Neuronal stem cell (in vitro differentiated cells): Measurements from ENCODE around the gene FRMPD4.

Experiments
- DNase-seq: peaks from one replicate; pipeline ENCODE4 v3.0.0-alpha.2; 2013; ENCODE audit warnings: low spot score
- H2AFZ ChIP-seq: one replicate; pipeline ENCODE4 v1.6.1; 2013; ENCODE audit warnings: mild to moderate bottlenecking, low read length, inconsistent platforms
- H2AK5ac ChIP-seq: 2 replicates; pipeline ENCODE4 v1.6.1; 2013; ENCODE audit warnings: low read depth, mild to moderate bottlenecking, inconsistent platforms, low read length, moderate library complexity, mixed read lengths
- H2BK120ac ChIP-seq: 2 replicates; pipeline ENCODE4 v1.6.1; 2013; ENCODE audit warnings: low read depth, mild to moderate bottlenecking, inconsistent platforms, low read length, moderate library complexity, mixed read lengths
- H2BK12ac ChIP-seq: one replicate; pipeline ENCODE4 v1.6.1; 2013; ENCODE audit warnings: low read length, inconsistent platforms
- H2BK15ac ChIP-seq: 2 replicates; pipeline ENCODE4 v1.6.1; 2013; ENCODE audit warnings: mild to moderate bottlenecking, low read length, inconsistent platforms, mixed read lengths
- H2BK5ac ChIP-seq: one replicate; pipeline ENCODE4 v1.6.1; 2013; ENCODE audit warnings: inconsistent platforms, mild to moderate bottlenecking, low read length, moderate library complexity
- H3K14ac ChIP-seq: one replicate; pipeline ENCODE4 v1.6.1; 2013; ENCODE audit warnings: low read length, inconsistent platforms
- H3K18ac ChIP-seq: 2 replicates; pipeline ENCODE4 v1.6.1; 2013; ENCODE audit warnings: low read length, inconsistent platforms
- H3K23ac ChIP-seq: 2 replicates; pipeline ENCODE4 v1.6.1; 2013; ENCODE audit warnings: low read depth, mild to moderate bottlenecking, mixed read lengths, low read length, inconsistent platforms; ENCODE audit not compliant: poor library complexity
- H3K27ac ChIP-seq: replicated peaks from 3 replicates; pipeline ENCODE4 v1.5.1; 2013; ENCODE audit warnings: low read length, inconsistent platforms
- H3K27me3 ChIP-seq, 3 experiments: 2 replicates each; pipeline ENCODE4 v1.6.1; 2013; ENCODE audit warnings: low read length in 3 of 3, mild to moderate bottlenecking in 2 of 3, inconsistent platforms in 1 of 3, low read depth in 1 of 3, mixed read lengths in 1 of 3, moderate library complexity in 1 of 3; ENCODE audit not compliant: control insufficient read depth in 3 of 3, insufficient read depth in 3 of 3
- H3K36me3 ChIP-seq, 2 donors: replicated peaks in 1 of 2; 2 replicates each; pipeline ENCODE4 v1.6.1; 2013; ENCODE audit warnings: low read length in 2 of 2; ENCODE audit not compliant: control insufficient read depth in 2 of 2, insufficient read depth in 2 of 2
- H3K4ac ChIP-seq: 2 replicates; pipeline ENCODE4 v1.6.1; 2013; ENCODE audit warnings: inconsistent platforms, mild to moderate bottlenecking, low read length, moderate library complexity
- H3K4me1 ChIP-seq, 2 donors: 1 replicate in 1 of 2; 2 replicates in 1 of 2; pipeline ENCODE4 v1.6.1; 2013; ENCODE audit warnings: low read length in 2 of 2, low read depth in 1 of 2; ENCODE audit not compliant: control insufficient read depth in 2 of 2, insufficient read depth in 1 of 2
- H3K4me2 ChIP-seq: one replicate; pipeline ENCODE4 v1.6.1; 2013; ENCODE audit warnings: mild to moderate bottlenecking, low read length, inconsistent platforms; ENCODE audit not compliant: insufficient read depth, poor library complexity, severe bottlenecking
- H3K4me3 ChIP-seq, 2 donors: 2 replicates each; pipeline ENCODE4 v1.5.1; 2013; ENCODE audit warnings: low read length in 2 of 2, mild to moderate bottlenecking in 2 of 2, inconsistent platforms in 1 of 2, moderate library complexity in 1 of 2
- H3K79me1 ChIP-seq: one replicate; pipeline ENCODE4 v1.6.1; 2013; ENCODE audit warnings: low read depth, mild to moderate bottlenecking, inconsistent platforms, low read length, moderate library complexity
- H3K9ac ChIP-seq: one replicate; pipeline ENCODE4 v1.6.1; 2013; ENCODE audit warnings: mild to moderate bottlenecking, low read depth, low read length, inconsistent platforms; ENCODE audit not compliant: poor library complexity
- H3K9me3 ChIP-seq, 2 donors: replicated peaks in 1 of 2; 2 replicates each; pipeline versions ENCODE3 to v1.6.1; 2013; ENCODE audit warnings: low read length in 2 of 2, mild to moderate bottlenecking in 2 of 2, inconsistent platforms in 1 of 2, low read depth in 1 of 2, mixed read lengths in 1 of 2, moderate library complexity in 1 of 2; ENCODE audit not compliant: control insufficient read depth in 2 of 2, insufficient read depth in 1 of 2
- H4K8ac ChIP-seq: one replicate; pipeline ENCODE4 v1.6.1; 2013; ENCODE audit warnings: low read depth, mild to moderate bottlenecking, inconsistent platforms, low read length, moderate library complexity
- H4K91ac ChIP-seq: one replicate; pipeline ENCODE4 v1.6.1; 2013; ENCODE audit warnings: low read length, low read depth, mild to moderate bottlenecking, inconsistent platforms; ENCODE audit not compliant: poor library complexity
- WGBS, 2 donors: extraction: QIAGEN DNeasy Blood & Tissue Kit; methylation state at CpG; one replicate each; pipeline ENCODE4 v1.1.7; 2013; ENCODE audit warnings: missing lambda C conversion rate in 2 of 2, mixed read lengths in 1 of 2; ENCODE audit not compliant: insufficient read length in 2 of 2, insufficient replicate concordance in 1 of 2; ENCODE audit errors: extremely low coverage in 2 of 2; 5-methylcytosine and 5-hydroxymethylcytosine counted together

Gene FRMPD4

DNA sequence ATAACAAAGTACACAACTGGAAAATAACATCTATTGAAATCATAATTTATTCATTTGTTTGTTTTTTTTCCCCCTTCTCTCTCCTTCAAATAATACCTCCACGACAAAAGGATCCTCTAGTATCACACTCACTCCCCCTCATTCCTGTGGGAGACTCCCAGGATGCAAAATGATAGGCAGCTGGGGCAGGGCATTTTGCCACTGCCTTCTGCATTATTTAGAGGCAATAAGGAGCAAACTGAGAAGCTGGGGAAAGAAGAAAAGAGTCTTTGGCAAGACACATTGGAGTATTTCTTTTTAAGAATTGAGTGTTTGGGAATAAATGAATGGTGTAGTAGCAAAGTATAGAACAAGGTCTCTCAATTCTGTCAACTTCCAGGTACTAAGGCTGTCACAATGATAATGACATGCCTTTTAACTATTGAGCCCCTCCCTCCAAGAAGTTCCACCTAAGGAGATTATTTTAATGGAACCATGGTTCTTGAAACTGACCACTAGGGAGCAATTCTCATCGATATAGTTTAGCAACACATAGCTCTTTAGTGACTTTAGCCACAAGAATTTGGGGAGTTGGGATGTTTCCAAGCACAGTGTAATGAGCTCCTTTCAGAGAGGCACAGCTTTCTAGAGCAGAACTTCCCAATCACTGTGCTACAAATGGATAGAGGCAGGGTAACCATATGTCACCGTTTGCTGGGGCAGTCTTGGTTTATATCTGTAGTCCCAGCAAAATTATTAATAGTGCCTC lies 303.3 kb downstream of the FRMPD4 start:
- Histone ChIP-seq H2AK5ac (no peak overlapping the region), H3K27ac (no peak overlapping the region), H3K18ac (no peak overlapping the region), H2AFZ (no peak overlapping the region), H2BK15ac (no peak overlapping the region), H4K91ac (no peak overlapping the region), H3K4ac (no peak overlapping the region), H3K14ac (no peak overlapping the region), H3K4me2 (no peak overlapping the region), H3K9ac (no peak overlapping the region), H3K36me3 (no peaks in the 10 kb centered on the region), H3K23ac (no peak overlapping the region), H3K27me3 (peaks cover 0 to 19% (median 0%) of the 10 kb centered on the region in 3 experiments), H3K9me3 (no peaks in the 10 kb centered on the region), H3K4me1 (no peaks in the 10 kb centered on the region), H3K79me1 (no peaks in the 10 kb centered on the region), H2BK12ac (no peak overlapping the region), H3K4me3 (no peak overlapping the region), H2BK120ac (no peak overlapping the region), H2BK5ac (no peak overlapping the region), H4K8ac (no peak overlapping the region)
- no peak for DNase-seq
- no CpG with 5 or more reads among the region's 3 CpGs for WGBS, 2 donors

DNA sequence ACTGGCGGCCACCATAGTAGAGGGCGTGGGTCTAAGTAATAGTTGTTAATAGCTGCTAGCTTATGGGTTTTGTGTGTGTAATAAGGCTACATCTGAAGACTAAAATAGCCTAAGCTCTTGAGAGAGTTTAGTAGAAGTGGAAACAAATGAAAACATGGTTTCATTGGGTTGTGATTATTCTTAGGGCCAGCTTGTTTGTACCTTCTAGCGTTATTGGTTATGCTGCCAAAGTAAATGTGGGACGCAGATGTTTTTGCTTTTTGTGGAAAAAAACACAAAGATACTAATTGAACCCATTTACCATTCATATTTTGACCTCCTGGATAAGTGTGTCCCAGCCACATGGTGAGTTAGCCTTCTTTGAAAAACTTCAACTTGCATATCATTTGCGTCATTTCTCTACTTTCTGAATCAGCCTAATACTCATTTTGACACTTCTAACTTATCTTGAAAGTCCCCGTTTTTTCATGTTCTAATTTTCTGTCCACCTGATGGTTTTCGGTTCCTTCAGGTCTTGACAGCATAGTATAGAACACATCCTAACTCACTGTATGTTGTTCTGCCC lies 305.3 kb downstream of the FRMPD4 start:
- Histone ChIP-seq H3K23ac (no peak overlapping the region), H2AFZ (no peak overlapping the region), H3K4me2 (no peak overlapping the region), H4K8ac (no peak overlapping the region), H4K91ac (no peak overlapping the region), H3K36me3 (no peaks in the 10 kb centered on the region), H3K9ac (no peak overlapping the region), H3K4me3 (no peak overlapping the region), H2AK5ac (no peak overlapping the region), H2BK12ac (no peak overlapping the region), H3K27ac (no peak overlapping the region), H3K14ac (no peak overlapping the region), H3K79me1 (no peaks in the 10 kb centered on the region), H3K18ac (no peak overlapping the region), H2BK5ac (no peak overlapping the region), H3K4ac (no peak overlapping the region), H3K27me3 (peaks cover 0 to 17% (median 0%) of the 10 kb centered on the region in 3 experiments), H2BK15ac (no peak overlapping the region), H3K4me1 (no peaks in the 10 kb centered on the region), H3K9me3 (no peaks in the 10 kb centered on the region), H2BK120ac (no peak overlapping the region)
- DNase-seq = no peak
- WGBS, 2 donors = no CpG with 5 or more reads among the region's 7 CpGs

DNA sequence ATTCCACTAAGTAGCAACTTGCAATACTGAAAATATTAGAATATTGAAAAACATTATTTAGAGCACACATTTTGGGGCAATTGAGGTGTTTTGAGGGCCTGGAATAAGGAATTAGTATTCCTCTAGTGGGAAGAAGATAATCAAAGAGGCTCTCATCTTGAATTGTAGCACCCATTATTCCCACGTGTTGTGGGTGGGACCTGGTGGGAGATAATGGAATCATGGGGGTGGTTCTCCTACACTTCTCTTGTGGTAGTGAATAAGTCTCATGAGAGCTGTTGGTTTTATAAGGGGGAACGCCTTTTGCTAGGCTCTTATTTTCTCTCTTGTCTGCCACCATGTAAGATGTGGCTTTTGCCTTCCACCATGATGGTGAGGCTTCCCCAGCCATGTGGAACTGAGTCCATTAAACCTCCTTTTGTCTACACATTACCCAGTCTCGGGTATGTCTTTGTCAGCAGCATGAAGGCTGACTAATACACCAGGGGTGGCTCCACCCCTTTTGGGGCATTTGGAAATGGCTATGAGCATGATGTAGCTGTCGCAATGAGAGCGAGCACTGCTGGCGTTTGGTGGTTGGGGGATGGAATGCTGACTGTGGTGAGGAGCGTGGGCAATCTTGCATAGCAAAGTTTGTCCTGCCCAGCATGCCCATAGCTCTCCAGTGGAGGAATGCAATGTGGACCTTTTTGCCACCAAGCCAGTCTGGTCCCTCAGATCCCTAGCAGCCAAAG lies 308.2 kb downstream of the FRMPD4 start:
- Histone ChIP-seq H3K36me3 (no peaks in the 10 kb centered on the region), H2BK12ac (no peak overlapping the region), H3K9ac (no peak overlapping the region), H3K27me3 (no peaks in the 10 kb centered on the region), H2BK15ac (no peak overlapping the region), H3K4me2 (no peak overlapping the region), H3K4me1 (no peaks in the 10 kb centered on the region), H3K14ac (no peak overlapping the region), H3K4me3 (no peak overlapping the region), H3K79me1 (no peaks in the 10 kb centered on the region), H2AK5ac (no peak overlapping the region), H2BK5ac (no peak overlapping the region), H3K23ac (no peak overlapping the region), H3K27ac (no peak overlapping the region), H4K91ac (no peak overlapping the region), H4K8ac (no peak overlapping the region), H3K9me3 (no peaks in the 10 kb centered on the region), H2AFZ (no peak overlapping the region), H3K4ac (no peak overlapping the region), H3K18ac (no peak overlapping the region), H2BK120ac (no peak overlapping the region)
- WGBS, 2 donors = no CpG with 5 or more reads among the region's 7 CpGs
- DNase-seq = no peak

DNA sequence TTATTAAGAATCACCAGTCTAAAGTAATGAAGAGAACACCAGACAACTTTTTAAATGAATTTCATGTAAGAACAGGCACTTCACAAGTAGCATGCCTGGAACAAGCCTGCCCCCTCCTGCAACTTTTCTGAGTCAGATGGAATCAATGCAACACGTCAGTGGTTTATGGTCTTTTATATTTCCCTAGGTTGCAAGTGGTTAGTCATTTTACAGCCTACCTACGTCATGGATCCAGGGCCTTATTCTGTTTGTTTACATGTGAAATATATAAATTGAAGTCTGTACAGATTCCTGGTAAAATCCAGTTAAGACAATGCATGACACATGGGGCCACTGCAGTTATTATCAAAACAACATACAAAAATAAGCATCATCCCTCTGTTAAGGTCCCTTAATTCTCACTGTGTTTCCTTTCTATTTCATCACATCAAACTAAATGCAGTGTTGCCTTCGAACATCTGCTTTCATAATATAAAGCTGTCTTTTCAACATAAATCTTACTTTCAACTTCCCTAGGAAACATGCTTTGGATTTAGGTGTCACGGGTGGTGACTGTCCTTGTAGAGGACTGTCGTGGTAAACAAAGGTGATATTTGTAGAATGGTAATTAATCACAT lies 309.3 kb downstream of the FRMPD4 start:
- H3K79me1 ChIP-seq = no peaks in the 10 kb centered on the region
- no peak overlapping the region for H2AFZ ChIP-seq
- no peak overlapping the region for H2BK5ac ChIP-seq
- H3K27me3 ChIP-seq = no peaks in the 10 kb centered on the region
- H2BK120ac ChIP-seq = no peak overlapping the region
- H3K4me2 ChIP-seq = no peak overlapping the region
- H2BK15ac ChIP-seq = no peak overlapping the region
- H3K36me3 ChIP-seq = no peaks in the 10 kb centered on the region
- no peak overlapping the region for H3K18ac ChIP-seq
- H3K4me1 ChIP-seq = no peaks in the 10 kb centered on the region
- DNase-seq = no peak
- no peak overlapping the region for H3K23ac ChIP-seq
- no peaks in the 10 kb centered on the region for H3K9me3 ChIP-seq
- H2AK5ac ChIP-seq = no peak overlapping the region
- no peak overlapping the region for H3K4ac ChIP-seq
- no peak overlapping the region for H2BK12ac ChIP-seq
- no peak overlapping the region for H3K27ac ChIP-seq
- WGBS, 2 donors = no CpG with 5 or more reads among the region's 5 CpGs
- no peak overlapping the region for H3K4me3 ChIP-seq
- H4K91ac ChIP-seq = no peak overlapping the region
- H3K9ac ChIP-seq = no peak overlapping the region
- no peak overlapping the region for H3K14ac ChIP-seq
- H4K8ac ChIP-seq = no peak overlapping the region
